Measurements from ENCODE around the gene DTX4.

The DTX4 gene

GRCh38 chr11:59173080-59173963 lies 1.4 kb downstream of the DTX4 start:
- DNase-seq: no peak

GRCh38 chr11:59173964-59174663 lies 2.2 kb downstream of the DTX4 start:
- DNase-seq: no peak

- DNase-seq: peak; percentile 6
Observed at GRCh38 chr11:59174664-59175033, 2.7 kb downstream of the DTX4 start.

GRCh38 chr11:59175091-59175501 lies 3.2 kb downstream of the DTX4 start:
- no peak for DNase-seq

- no peak for DNase-seq
Observed at GRCh38 chr11:59176330-59176729, 4.4 kb downstream of the DTX4 start.

- DNase-seq: no peak
Observed at GRCh38 chr11:59178402-59178801, 6.5 kb downstream of the DTX4 start.

GRCh38 chr11:59179121-59179520 lies 7.2 kb downstream of the DTX4 start:
- no peak for DNase-seq

- DNase-seq: no peak
Observed at GRCh38 chr11:59180168-59180776, 8.3 kb downstream of the DTX4 start.

GRCh38 chr11:59180907-59181306 lies 9.0 kb downstream of the DTX4 start:
- no peak for DNase-seq

- DNase-seq: no peak
Observed at GRCh38 chr11:59181746-59182456, 10.0 kb downstream of the DTX4 start.

- no peak for DNase-seq
Observed at GRCh38 chr11:59182457-59183151, 10.7 kb downstream of the DTX4 start.

- DNase-seq: no peak
Observed at GRCh38 chr11:59183771-59184170, 11.8 kb downstream of the DTX4 start.

GRCh38 chr11:59184691-59185339 lies 12.9 kb downstream of the DTX4 start:
- no peak for DNase-seq

GRCh38 chr11:59185386-59185945 lies 13.5 kb downstream of the DTX4 start:
- DNase-seq: no peak

GRCh38 chr11:59186130-59186594 lies 14.2 kb downstream of the DTX4 start:
- peak; percentile 55 for DNase-seq

- no peak for DNase-seq
Observed at GRCh38 chr11:59187035-59187434, 15.1 kb downstream of the DTX4 start.

GRCh38 chr11:59187587-59187986 lies 15.7 kb downstream of the DTX4 start:
- DNase-seq: no peak

- no peak for DNase-seq
Observed at GRCh38 chr11:59188954-59189353, 17.0 kb downstream of the DTX4 start.

GRCh38 chr11:59189986-59190385 lies 18.1 kb downstream of the DTX4 start:
- no peak for DNase-seq

GRCh38 chr11:59191095-59191494 lies 19.2 kb downstream of the DTX4 start:
- no peak for DNase-seq

- DNase-seq: no peak
Observed at GRCh38 chr11:59191890-59192289, 20.0 kb downstream of the DTX4 start.
